OCI-LY3 (cell line): ENCODE results near the gene CTAG1A.
"Not testable (repeated sequence)": the region's sequence is repeated elsewhere in the genome, so short reads cannot be mapped to it uniquely, and the experiment has no call there.

ENCODE experiments used
- CTCF ChIP-seq: fragments of 200-600, 300-600 bp; sonication (generic); IDR thresholded peaks from 2 replicates; pipeline ENCODE4 v1.5.1; 2014; ENCODE audit warnings: antibody characterized with exemption, low read length, low read depth
- EZH2phosphoT487 ChIP-seq: fragments of 200-600 bp; shearing (Covaris generic); IDR thresholded peaks from 2 replicates; pipeline ENCODE4 v1.6.1; 2018; ENCODE audit warnings: antibody characterized with exemption, mixed run types, low read depth

- not testable (repeated sequence) for TF ChIP-seq CTCF, EZH2phosphoT487
Measured at GRCh38 chrX:154611146-154611545, 26.2 kb downstream of the CTAG1A start.
